HG03439 (cell line): ENCODE data around the gene LRRTM3.

Experiments
- ATAC-seq: cut with Tn5 transposase; IDR thresholded peaks from one replicate; pipeline ENCODE4 v1.9.1; 2021; ENCODE audit warnings: mild to moderate bottlenecking, moderate library complexity; ENCODE audit not compliant: unreplicated experiment

Gene LRRTM3

GRCh38 chr10:67015225-67015624, 89.4 kb downstream of the LRRTM3 start:
- ATAC-seq: no peak

GRCh38 chr10:67017218-67017617, 91.4 kb downstream of the LRRTM3 start:
- no peak for ATAC-seq

DNA sequence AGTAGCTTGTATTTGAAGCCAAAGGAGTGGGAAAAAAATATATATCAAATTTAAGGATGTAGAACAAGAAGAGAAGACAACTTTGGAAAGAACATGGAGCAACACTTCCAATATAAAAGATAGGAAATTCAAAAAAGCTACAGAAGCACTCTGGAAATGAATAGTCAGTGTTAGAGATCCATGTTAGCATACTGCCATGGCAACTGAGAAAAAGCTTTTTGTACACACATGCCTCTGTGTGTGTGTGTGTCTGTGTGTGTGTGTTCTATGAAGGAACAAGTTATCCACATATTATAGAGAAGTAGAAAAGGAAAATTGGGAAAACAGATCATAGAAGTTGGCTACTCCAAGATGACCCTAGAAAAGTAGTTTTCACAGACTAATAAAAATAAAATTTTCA, 96.3 kb downstream of the LRRTM3 start:
- no peak for ATAC-seq

- ATAC-seq: no peak
Observed at GRCh38 chr10:67033878-67034277, 108.0 kb downstream of the LRRTM3 start.

- no peak for ATAC-seq
Observed at GRCh38 chr10:67036808-67037207, 111.0 kb downstream of the LRRTM3 start.

DNA sequence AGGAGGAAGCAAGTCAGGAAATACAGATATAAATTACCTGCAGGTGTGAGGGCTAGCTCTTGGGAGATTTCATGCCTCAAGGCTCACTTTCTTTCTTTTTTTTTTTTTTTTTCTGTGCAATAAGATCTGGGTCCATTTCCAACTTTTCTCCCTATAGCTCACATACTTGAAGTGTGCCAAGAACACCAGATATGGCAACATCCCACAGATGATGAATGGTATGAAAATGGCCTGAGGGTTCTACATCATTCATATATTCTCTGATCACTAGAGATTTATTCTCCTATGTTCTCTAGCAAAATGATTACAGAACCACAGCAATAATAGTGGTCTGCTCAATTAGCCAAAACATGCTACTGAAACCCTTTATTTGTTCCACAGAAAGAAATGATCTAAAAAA, 117.2 kb downstream of the LRRTM3 start:
- ATAC-seq: no peak

DNA sequence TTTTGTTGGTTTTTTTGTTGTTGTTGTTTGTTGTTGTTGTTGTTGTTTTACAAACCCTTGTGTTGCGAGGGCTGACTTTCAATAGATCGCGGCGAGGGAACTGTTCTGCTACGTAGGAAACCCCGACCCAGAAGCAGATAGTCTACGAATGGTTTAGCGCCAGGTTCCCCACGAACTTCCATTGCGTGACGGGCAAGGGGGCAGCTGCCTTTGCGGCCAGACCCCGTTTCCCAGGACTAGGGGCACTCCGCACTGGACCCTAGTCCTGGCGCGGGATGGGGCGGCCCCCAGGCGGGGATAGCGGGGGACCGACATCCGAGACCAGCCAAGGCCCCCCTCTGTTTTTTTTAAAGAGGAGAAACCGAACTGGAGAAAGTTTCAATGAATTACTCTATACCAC, 119.6 kb downstream of the LRRTM3 start:
- no peak for ATAC-seq

DNA sequence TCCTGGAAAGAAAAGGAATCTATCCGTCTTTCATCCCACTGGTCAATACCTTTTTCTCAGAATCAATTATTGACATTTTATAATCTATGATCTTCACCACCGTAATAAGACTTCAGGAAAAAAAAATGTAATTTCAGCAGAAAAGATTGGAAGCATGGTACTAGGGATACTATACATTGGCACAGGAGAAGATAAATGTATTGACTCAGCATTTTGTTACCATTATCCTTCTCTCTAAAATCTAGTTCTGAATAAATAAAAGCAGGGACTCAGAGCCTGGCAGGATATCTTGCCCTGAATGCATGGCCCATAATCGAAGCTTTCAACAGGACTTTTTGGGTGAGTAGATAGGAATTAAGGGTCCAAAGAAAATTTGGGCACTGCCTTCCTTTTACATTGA, 120.7 kb downstream of the LRRTM3 start:
- no peak for ATAC-seq

DNA sequence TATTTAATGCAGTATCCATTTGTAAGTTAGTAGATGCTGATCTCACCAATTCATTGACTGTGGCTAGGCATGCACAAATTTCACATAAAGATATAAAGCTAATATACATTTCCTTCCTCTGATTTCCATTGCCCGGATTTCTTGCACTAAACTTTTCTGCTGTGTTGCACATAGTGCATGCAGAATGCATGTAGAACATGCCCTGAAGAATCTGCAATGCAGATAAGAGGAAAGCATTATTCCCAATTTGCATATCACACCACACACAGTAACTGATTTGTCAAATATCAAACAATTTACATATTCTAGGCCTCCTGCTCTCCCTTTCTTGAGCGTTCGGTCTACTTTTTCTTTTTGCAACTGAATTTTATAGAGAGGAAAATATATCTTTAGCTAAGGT, 124.2 kb downstream of the LRRTM3 start:
- ATAC-seq: no peak

- no peak for ATAC-seq
Observed at GRCh38 chr10:67050415-67050814, 124.6 kb downstream of the LRRTM3 start.

DNA sequence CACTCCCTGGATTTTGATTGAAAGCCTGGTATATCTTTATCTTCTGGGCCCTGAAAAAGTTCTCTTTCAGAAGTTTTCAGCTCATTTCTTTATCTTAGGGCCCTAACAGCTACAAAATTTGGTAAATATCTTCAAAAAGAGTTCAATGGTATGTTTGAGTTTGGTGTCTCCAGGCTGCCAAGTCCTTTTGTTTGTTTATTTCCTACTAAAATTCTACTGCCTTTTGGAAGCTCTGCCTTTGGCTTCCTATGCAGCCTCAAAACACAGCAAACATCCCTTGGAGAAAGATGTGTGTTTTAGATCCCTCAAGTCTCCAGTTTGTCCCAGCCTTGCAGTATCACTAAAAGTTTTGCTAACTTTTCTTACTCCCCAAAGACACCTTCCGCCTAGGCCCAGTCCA, 146.8 kb downstream of the LRRTM3 start:
- ATAC-seq: no peak

DNA sequence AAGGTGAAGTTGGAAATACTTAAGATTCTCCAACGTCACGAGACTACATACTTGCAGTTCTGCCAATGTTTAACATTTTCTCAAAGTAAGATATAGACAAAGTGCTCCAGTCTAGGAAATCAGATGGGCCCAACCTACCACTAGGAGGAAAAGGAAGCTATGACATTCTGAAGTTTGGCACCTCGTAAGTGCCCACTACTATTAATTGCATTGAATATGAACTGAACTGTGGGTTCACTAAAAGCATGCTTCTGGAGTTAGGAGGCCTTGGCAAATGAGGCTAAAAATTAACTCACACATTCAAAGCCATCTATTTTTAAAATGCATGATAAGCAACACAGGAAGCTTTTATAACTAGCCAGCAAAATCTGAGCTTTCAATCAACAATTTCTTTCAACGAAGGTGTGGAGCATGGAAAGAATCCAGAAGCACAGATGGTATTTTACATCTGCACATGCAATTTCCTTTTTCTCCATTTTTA, 149.7 kb downstream of the LRRTM3 start:
- no peak for ATAC-seq

DNA sequence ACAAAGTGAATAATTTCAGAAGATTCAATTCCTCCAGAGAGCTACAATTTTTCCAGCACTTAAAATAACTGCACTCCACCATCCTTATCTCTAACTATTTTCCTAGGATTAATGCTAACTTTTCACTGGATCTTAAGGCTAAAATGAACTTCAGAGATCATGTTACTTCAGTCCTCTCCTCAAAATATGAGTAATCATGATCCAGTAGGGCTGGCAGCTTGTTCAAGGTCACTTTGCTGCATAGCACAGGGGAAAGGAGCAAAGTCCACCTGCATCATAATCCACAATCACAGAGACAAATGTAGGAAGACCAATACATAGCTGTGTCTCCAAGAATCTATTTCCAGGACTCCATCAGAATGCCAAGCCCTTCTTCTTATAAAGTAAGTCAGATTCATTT, 150.3 kb downstream of the LRRTM3 start:
- ATAC-seq: no peak

GRCh38 chr10:67077376-67077775, 151.5 kb downstream of the LRRTM3 start:
- ATAC-seq: no peak

GRCh38 chr10:67079126-67079525, 153.3 kb downstream of the LRRTM3 start:
- no peak for ATAC-seq

DNA sequence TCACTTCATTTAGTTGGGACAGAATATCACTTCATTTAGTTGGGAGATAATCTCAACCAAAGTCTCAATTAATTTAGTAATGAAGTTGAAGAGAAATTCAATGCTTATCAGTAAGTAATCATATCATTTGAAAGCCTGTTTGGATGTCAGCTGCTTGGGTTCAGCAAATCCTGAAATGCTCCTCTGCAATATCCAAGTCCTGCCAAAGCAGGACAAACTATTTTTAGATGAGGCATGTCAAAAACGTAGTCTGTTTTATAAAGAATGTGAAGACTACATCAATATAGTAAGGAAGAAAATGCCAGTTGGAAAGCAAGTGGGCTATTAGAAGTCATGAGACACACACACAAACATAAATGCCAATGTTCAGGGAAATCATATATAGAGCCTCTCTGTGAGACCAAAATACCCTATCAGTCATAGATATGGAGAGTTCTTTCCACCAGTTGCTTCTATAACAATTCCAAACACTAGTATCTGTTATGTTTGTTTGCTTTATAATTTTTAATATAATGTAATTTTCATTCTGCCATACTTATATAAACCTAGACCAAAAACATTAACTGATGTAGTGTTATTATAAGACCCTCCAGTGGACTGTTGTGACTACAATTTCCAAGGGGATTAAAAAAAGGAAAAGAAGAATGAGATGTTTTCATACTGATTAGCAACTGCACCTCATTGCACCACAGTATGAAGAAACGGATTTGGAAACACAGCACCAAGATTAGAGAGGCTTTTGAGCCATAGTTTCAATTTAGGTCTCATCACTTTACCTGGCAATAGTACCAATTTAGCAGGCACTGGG, 160.7 kb downstream of the LRRTM3 start:
- ATAC-seq: no peak

DNA sequence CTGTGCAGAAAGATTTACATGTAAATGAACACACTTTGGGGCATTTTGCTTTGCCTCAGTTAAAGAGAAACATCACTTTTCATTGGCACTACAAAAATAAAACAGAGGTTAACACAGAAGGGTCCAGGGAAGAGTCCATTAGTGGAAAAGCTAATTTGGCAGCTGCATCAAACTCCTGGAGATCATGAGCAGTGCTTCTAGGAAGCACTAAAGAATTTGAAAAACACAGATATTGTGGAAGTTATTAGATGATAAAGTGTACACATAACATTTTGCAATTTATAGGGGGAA, 161.2 kb downstream of the LRRTM3 start:
- no peak for ATAC-seq

GRCh38 chr10:67088036-67088435, 162.2 kb downstream of the LRRTM3 start:
- ATAC-seq: no peak

GRCh38 chr10:67095531-67095930, 169.7 kb downstream of the LRRTM3 start:
- ATAC-seq: no peak

- ATAC-seq: no peak
Observed at GRCh38 chr10:67098461-67098860, 172.6 kb downstream of the LRRTM3 start.

DNA sequence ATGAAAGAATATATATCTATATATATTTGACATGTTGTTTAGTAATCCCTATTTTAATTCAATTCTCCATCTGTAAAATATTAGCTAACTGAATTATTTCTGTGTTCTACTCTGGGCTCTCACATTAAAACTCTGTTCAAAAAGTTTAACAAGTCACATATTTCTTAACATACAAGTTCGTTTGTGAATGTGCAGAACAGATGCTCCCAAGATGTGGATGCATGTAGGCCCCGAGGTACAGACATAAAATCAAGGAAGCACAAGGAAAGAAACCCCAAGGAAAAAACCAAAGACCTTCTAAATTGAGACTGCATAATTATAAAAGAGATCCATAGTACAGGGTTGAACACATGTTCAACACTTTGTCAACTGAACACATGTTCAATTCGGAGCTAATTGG, 175.1 kb downstream of the LRRTM3 start:
- no peak for ATAC-seq

DNA sequence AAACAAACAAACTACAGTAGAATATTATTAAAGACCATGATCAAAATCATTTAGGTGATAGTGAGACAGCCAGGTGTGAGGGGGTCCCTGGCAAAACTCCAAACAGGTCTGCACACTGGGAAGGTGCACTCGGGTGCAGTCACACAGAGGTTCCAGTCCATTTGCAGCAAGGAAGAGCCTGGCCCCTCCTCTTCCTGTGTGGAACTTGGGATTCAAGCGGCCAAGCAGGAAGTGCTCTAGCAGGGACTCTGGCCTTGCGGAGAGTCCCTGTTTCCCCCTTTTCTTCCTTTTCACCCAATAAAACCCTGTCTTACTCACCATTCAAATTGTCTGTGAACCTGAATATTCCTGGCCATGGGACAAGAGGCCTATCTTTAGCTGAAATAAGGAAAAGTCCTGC, 181.8 kb downstream of the LRRTM3 start:
- ATAC-seq: no peak

DNA sequence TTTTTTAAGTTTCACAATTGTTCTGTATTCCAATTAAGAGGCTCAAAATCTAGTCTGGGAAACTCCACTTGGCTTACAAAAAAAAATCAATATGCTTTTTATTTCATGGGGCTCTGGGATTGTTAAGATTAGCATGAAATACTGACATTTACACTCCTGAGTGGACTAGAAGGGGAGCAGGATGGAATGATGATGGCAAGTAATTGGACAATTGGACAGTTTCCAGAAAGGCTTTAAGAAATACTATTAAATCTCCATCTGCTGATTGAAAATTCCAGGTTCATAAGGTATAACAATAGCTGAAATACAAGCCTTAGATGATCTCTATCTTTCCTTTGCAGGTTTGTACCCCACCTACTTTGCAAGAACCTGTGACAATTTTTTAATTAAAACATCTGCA, 184.4 kb downstream of the LRRTM3 start:
- no peak for ATAC-seq
